ENCODE measurements around the gene RAD52.

The RAD52 gene

DNA sequence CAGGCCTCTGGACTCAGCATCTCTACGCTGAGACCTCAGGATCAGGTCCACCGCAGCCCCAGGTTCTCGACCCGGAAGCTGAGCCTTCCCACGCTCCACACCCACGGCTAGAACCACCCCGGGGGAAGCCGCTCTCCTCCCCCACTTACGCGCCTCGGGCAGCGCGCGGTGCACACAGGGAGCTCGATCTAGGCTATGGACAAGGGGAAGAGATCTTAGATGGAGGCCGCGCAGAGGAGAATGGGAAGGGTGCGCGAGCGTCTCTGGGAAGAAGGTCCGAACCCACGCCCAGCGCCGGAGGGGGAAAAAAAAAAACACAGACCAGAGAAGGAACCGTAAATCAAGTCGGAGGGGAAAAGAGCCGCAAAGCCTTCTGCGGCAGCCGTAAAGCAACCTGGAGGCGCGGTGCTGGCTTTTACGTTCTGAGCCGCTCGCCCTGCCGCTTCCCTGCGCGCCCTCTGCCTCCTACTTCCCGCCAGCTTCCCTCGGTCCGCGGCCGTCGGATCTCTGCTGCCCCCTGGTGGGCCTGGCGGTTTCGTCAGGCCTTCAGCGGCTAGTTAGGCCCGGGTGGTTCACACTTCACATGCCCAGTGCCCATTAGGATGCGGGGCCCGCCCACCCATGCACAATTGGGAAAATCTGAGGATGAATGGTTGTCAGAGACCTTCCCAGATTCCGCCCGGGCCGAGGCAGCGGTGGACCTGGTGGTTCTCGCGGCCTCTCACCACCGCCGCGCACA lies at the start of gene RAD52:
RAD52 (minus strand) TSS at position 242 of the 739 bp plus-strand sequence. CDS start 16,636 bp downstream, outside the sequence.
- H3K4me1 ChIP-seq (ENCODE audit: control insufficient read depth, insufficient read depth, low read length) = peaks cover 10% of the 10 kb centered on the region
- H3K9me3 ChIP-seq (ENCODE audit: control insufficient read depth, low read length) = no peaks in the 10 kb centered on the region
- H3K4me3 ChIP-seq (ENCODE audit: low read length) = peak within 1 kb of the TSS; percentile 62
- peak within 1 kb of the TSS; percentile 83 for H3K9ac ChIP-seq (ENCODE audit: low read length)
- no peaks in the 10 kb centered on the region for H3K27me3 ChIP-seq (ENCODE audit: control insufficient read depth, insufficient read depth, low read length)
- no peaks in the 10 kb centered on the region for H3K36me3 ChIP-seq (ENCODE audit: control insufficient read depth, insufficient read depth, low read length)

GRCh38 chr12:998020-998874 lies 48.8 kb upstream of the RAD52 start:
- Histone ChIP-seq H3K4me3 (ENCODE audit: low read length) (no peak overlapping the region), H3K4me1 (ENCODE audit: control insufficient read depth, insufficient read depth, low read length) (no peaks in the 10 kb centered on the region), H3K9me3 (ENCODE audit: control insufficient read depth, low read length) (no peaks in the 10 kb centered on the region), H3K36me3 (ENCODE audit: control insufficient read depth, insufficient read depth, low read length) (no peaks in the 10 kb centered on the region), H3K27me3 (ENCODE audit: control insufficient read depth, insufficient read depth, low read length) (no peaks in the 10 kb centered on the region), H3K9ac (ENCODE audit: low read length) (no peak overlapping the region)

GRCh38 chr12:997505-997904 lies 48.0 kb upstream of the RAD52 start:
- Histone ChIP-seq H3K4me1 (ENCODE audit: control insufficient read depth, insufficient read depth, low read length) (no peaks in the 10 kb centered on the region), H3K27me3 (ENCODE audit: control insufficient read depth, insufficient read depth, low read length) (no peaks in the 10 kb centered on the region), H3K4me3 (ENCODE audit: low read length) (no peak overlapping the region), H3K9me3 (ENCODE audit: control insufficient read depth, low read length) (no peaks in the 10 kb centered on the region), H3K9ac (ENCODE audit: low read length) (no peak overlapping the region), H3K36me3 (ENCODE audit: control insufficient read depth, insufficient read depth, low read length) (no peaks in the 10 kb centered on the region)

GRCh38 chr12:996881-997280 lies 47.4 kb upstream of the RAD52 start:
- Histone ChIP-seq H3K36me3 (ENCODE audit: control insufficient read depth, insufficient read depth, low read length) (no peaks in the 10 kb centered on the region), H3K9me3 (ENCODE audit: control insufficient read depth, low read length) (no peaks in the 10 kb centered on the region), H3K4me3 (ENCODE audit: low read length) (no peak overlapping the region)

DNA sequence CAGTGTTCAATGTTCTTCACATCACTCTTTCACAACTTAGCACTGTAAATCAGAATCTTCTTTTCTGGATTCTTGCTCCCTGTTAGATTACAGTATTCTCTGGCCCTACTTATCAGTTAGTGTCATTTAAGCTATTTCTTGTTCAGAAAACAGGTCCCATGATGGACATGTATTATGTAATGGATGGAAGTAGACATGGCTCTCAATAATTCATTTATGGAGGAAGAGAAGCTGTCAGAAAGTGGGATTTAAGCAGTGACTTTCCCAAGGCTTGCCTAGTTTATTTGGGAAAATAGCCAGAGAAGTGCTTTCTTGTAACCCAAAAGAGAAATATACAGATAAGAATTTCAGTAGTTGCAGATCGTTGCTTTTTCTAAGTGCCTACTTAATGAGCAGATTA lies 43.2 kb upstream of the RAD52 start:
- H3K4me1 ChIP-seq (ENCODE audit: control insufficient read depth, insufficient read depth, low read length) = peaks cover 15% of the 10 kb centered on the region
- no peak overlapping the region for H3K4me3 ChIP-seq (ENCODE audit: low read length)
- peak overlapping the region; percentile 4 for H3K9ac ChIP-seq (ENCODE audit: low read length)
- no peaks in the 10 kb centered on the region for H3K36me3 ChIP-seq (ENCODE audit: control insufficient read depth, insufficient read depth, low read length)
- no peaks in the 10 kb centered on the region for H3K27me3 ChIP-seq (ENCODE audit: control insufficient read depth, insufficient read depth, low read length)
- no peaks in the 10 kb centered on the region for H3K9me3 ChIP-seq (ENCODE audit: control insufficient read depth, low read length)

More at GRCh38 chr12:996881-997280, 47.4 kb upstream of the RAD52 start:
- Histone ChIP-seq H3K9ac (ENCODE audit: low read length) (no peak overlapping the region), H3K27me3 (ENCODE audit: control insufficient read depth, insufficient read depth, low read length) (no peaks in the 10 kb centered on the region), H3K4me1 (ENCODE audit: control insufficient read depth, insufficient read depth, low read length) (no peaks in the 10 kb centered on the region)

- Histone ChIP-seq H3K4me1 (ENCODE audit: control insufficient read depth, insufficient read depth, low read length) (peaks cover 15% of the 10 kb centered on the region), H3K4me3 (ENCODE audit: low read length) (peak overlapping the region; percentile 62)
Measured at GRCh38 chr12:991350-992333, 42.1 kb upstream of the RAD52 start.

GRCh38 chr12:990661-991349 lies 41.3 kb upstream of the RAD52 start, which contains the start of gene ERC1:
Gene ERC1 (plus strand): TSS chr12:991223. CDS start chr12:1027904, 36,681 bp downstream.
- Histone ChIP-seq H3K4me3 (ENCODE audit: low read length) (peak within 1 kb of the TSS; percentile 90), H3K36me3 (ENCODE audit: control insufficient read depth, insufficient read depth, low read length) (no peaks in the 10 kb centered on the region), H3K4me1 (ENCODE audit: control insufficient read depth, insufficient read depth, low read length) (peaks cover 15% of the 10 kb centered on the region), H3K9me3 (ENCODE audit: control insufficient read depth, low read length) (no peaks in the 10 kb centered on the region), H3K9ac (ENCODE audit: low read length) (peak within 1 kb of the TSS; percentile 94), H3K27me3 (ENCODE audit: control insufficient read depth, insufficient read depth, low read length) (no peaks in the 10 kb centered on the region)

More at GRCh38 chr12:991350-992333, 42.1 kb upstream of the RAD52 start:
- Histone ChIP-seq H3K9ac (ENCODE audit: low read length) (peak overlapping the region; percentile 77), H3K9me3 (ENCODE audit: control insufficient read depth, low read length) (no peaks in the 10 kb centered on the region), H3K36me3 (ENCODE audit: control insufficient read depth, insufficient read depth, low read length) (no peaks in the 10 kb centered on the region), H3K27me3 (ENCODE audit: control insufficient read depth, insufficient read depth, low read length) (no peaks in the 10 kb centered on the region)

DNA sequence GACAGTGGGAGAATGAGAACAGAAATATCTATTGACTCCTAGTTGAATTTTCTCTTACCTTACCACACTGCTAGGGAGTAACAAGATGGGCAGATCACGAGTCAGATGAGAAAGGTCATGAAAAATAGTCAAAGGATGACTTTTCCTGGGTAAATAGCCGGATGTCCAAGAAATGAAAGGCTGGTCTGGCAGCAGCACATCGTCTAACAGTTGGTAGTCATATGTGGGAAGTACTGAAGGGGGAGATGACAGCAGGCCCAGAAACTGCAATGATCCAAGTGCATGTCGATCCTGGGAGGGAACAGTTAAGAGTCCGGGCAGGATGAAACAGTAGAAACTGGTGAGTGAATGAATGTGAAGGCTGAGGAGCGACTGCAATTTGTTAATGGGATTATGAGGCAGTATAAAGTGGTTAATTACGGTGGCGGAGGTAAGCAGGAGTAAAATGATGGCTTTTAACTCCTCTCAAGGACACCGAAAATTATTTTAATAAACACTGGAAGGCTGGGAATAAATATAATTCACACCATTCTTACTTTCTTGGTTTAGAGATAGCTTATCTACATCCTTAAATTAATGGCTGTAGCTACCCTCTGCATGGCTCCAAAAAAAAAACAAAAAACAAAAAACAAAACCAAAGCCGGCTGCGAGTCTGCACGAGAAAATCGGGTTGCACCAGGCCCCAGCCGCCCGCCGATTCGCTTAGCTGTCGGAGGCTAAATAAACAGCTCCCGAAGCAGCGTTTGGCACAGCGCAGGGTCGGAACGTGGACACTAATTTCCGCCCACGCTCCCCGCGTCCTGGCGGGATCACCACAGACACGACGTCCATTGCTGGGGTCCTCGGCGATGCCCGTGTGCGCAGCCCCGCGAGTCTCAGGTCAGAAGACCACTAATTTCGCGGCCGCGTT lies 40.5 kb upstream of the RAD52 start:
- Histone ChIP-seq H3K9ac (ENCODE audit: low read length) (peak overlapping the region; percentile 94), H3K27me3 (ENCODE audit: control insufficient read depth, insufficient read depth, low read length) (no peaks in the 10 kb centered on the region), H3K4me3 (ENCODE audit: low read length) (peak overlapping the region; percentile 90), H3K36me3 (ENCODE audit: control insufficient read depth, insufficient read depth, low read length) (no peaks in the 10 kb centered on the region), H3K9me3 (ENCODE audit: control insufficient read depth, low read length) (no peaks in the 10 kb centered on the region), H3K4me1 (ENCODE audit: control insufficient read depth, insufficient read depth, low read length) (peaks cover 15% of the 10 kb centered on the region)

DNA sequence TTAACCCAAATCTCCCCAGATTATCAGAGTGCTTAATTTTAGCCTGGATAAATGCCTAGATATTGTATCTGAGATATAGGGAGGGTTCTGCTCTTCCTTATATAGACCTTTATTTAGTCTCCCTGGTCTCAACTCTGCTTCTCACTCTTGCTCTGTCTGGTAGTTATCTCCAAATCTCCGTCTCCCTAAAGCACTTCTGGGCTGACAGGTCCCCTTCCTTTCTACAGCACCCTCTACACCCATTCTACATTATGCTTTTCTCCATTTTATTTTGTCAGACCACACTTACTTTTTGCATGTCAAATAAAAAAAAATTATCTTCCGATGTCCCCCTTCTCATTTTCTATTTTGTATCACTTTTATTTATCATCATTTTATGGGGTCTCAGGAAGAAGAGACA lies 39.6 kb upstream of the RAD52 start:
- H3K36me3 ChIP-seq (ENCODE audit: control insufficient read depth, insufficient read depth, low read length) = no peaks in the 10 kb centered on the region
- peak overlapping the region; percentile 94 for H3K9ac ChIP-seq (ENCODE audit: low read length)
- no peaks in the 10 kb centered on the region for H3K9me3 ChIP-seq (ENCODE audit: control insufficient read depth, low read length)
- peaks cover 15% of the 10 kb centered on the region for H3K4me1 ChIP-seq (ENCODE audit: control insufficient read depth, insufficient read depth, low read length)
- no peak overlapping the region for H3K4me3 ChIP-seq (ENCODE audit: low read length)
- H3K27me3 ChIP-seq (ENCODE audit: control insufficient read depth, insufficient read depth, low read length) = no peaks in the 10 kb centered on the region

DNA sequence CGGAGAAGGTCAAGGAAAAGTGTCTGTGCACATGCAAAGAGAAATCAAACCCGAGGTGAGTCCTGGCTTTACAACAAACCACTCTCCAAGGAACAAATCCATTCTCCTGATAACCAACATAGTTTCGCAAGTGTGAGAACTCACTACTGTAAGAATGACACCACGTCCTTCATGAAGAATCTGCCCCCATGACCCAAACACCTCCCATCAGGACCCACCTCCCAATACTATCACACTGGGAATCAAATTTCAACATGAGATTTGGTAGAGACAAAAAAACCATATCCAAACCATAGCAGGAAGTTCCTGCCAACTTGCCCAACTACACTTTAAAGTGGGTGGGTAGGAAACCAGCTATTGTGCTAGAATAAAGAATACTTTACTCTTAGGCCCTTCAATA lies 39.2 kb upstream of the RAD52 start:
- Histone ChIP-seq H3K27me3 (ENCODE audit: control insufficient read depth, insufficient read depth, low read length) (no peaks in the 10 kb centered on the region), H3K9me3 (ENCODE audit: control insufficient read depth, low read length) (no peaks in the 10 kb centered on the region), H3K36me3 (ENCODE audit: control insufficient read depth, insufficient read depth, low read length) (no peaks in the 10 kb centered on the region), H3K9ac (ENCODE audit: low read length) (no peak overlapping the region), H3K4me3 (ENCODE audit: low read length) (no peak overlapping the region), H3K4me1 (ENCODE audit: control insufficient read depth, insufficient read depth, low read length) (peaks cover 15% of the 10 kb centered on the region)

All from mucosa of stomach (tissue), 1 donor.